ENCODE measurements around the gene FHOD3. TPM values are rescaled to one million over a fixed set of nuclear protein-coding genes. Genes with fewer than 3 reads are reported as not detected.
"Not testable (repeated sequence)": the region's sequence is repeated elsewhere in the genome, so short reads cannot be mapped to it uniquely, and the experiment has no call there.

The FHOD3 gene
- total RNA-seq, 4 donors from 2014 or later = 24.1 to 51.4 (median 33.8) TPM

- H3K4me3 ChIP-seq = no peak overlapping the region
- no peaks in the 10 kb centered on the region for H3K9me3 ChIP-seq
- intact Hi-C loops (cut with DNase I) = no loop called here
- H3K4me1 ChIP-seq = no peaks in the 10 kb centered on the region
- H3K27me3 ChIP-seq = no peaks in the 10 kb centered on the region
- H3K27ac ChIP-seq (replicated peaks in 1 of 4) = no peak overlapping the region
- H3K36me3 ChIP-seq = no peaks in the 10 kb centered on the region
- 70% methylated on average over 3 of the region's 3 CpGs for WGBS
- TF ChIP-seq POLR2A (IDR thresholded peaks at IDR 0.05; ENCODE audit: low read depth) (no peak), CTCF (IDR thresholded peaks at IDR 0.05) (no peak), POLR2AphosphoS5 (IDR thresholded peaks at IDR 0.05) (no peak), EP300 (IDR thresholded peaks at IDR 0.05) (no peak)
- no peak for DNase-seq (ENCODE audit: extremely low spot score)
These were observed 162.3 kb downstream of the FHOD3 start for GRCh38 chr18:36459786-36460185.

DNA sequence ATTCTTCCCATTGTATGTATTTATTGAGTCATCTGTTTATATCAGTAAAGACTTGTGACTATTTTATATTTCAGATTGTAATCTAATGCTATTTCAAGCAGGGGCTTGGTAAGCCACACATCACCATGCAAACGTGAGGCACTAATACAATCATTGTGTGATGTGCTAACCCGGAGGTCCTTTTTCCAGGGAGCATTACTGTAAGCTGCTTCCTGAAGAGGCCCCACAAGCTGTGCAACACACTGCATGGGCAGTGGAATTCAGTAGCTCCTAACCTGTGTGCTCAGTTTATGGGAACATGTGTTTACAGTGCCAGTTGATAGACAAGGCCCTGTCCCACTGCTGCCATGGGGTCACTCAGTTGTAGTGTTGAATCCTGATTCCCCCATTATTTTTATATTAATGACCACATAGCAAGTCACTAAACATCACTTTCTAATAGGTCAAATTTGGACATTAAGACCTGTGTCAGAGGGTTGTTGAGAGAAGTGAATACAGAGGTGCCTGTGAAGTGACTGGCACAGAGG, 162.9 kb downstream of the FHOD3 start:
- TF ChIP-seq EP300 (IDR thresholded peaks at IDR 0.05) (no peak), POLR2A (IDR thresholded peaks at IDR 0.05; ENCODE audit: low read depth) (no peak), CTCF (IDR thresholded peaks at IDR 0.05) (no peak), POLR2AphosphoS5 (IDR thresholded peaks at IDR 0.05) (no peak)
- Histone ChIP-seq H3K4me1 (peaks cover 0 to 5% (median 0%) of the 10 kb centered on the region in 4 donors), H3K9me3 (no peaks in the 10 kb centered on the region), H3K27ac (replicated peaks in 1 of 4) (no peak overlapping the region), H3K36me3 (no peaks in the 10 kb centered on the region), H3K27me3 (no peaks in the 10 kb centered on the region), H3K4me3 (no peak overlapping the region)
- peak; percentile 81 for DNase-seq (ENCODE audit: extremely low spot score)
- 67% methylated on average over 2 of the region's 2 CpGs for WGBS
- intact Hi-C loops (cut with DNase I) = no loop called here

- DNase-seq (ENCODE audit: extremely low spot score) = peak; percentile 74
- TF ChIP-seq CTCF (IDR thresholded peaks at IDR 0.05) (no peak), POLR2A (IDR thresholded peaks at IDR 0.05; ENCODE audit: low read depth) (no peak), POLR2AphosphoS5 (IDR thresholded peaks at IDR 0.05) (no peak), EP300 (IDR thresholded peaks at IDR 0.05) (no peak)
- Histone ChIP-seq H3K27ac (replicated peaks in 1 of 4) (no peak overlapping the region), H3K9me3 (no peaks in the 10 kb centered on the region), H3K36me3 (no peaks in the 10 kb centered on the region), H3K4me3 (no peak overlapping the region), H3K27me3 (no peaks in the 10 kb centered on the region), H3K4me1 (peaks cover 0 to 8% (median 0%) of the 10 kb centered on the region in 4 donors)
- intact Hi-C loops (cut with DNase I) = no loop called here
- 90% methylated on average over 3 of the region's 3 CpGs for WGBS
These were observed 163.3 kb downstream of the FHOD3 start for GRCh38 chr18:36460854-36461253.

GRCh38 chr18:36461551-36461987, 164.1 kb downstream of the FHOD3 start:
- intact Hi-C loops (cut with DNase I) = no loop called here

GRCh38 chr18:36463516-36463915, 166.0 kb downstream of the FHOD3 start:
- 96% methylated on average over 5 of the region's 5 CpGs for WGBS
- H3K27me3 ChIP-seq; H3K36me3 ChIP-seq; H3K27ac ChIP-seq (replicated peaks in 1 of 4); H3K4me3 ChIP-seq; H3K9me3 ChIP-seq; intact Hi-C loops (cut with DNase I); DNase-seq (ENCODE audit: extremely low spot score): not testable (repeated sequence)
- H3K4me1 ChIP-seq = peaks cover 0 to 12% (median 0%) of the 10 kb centered on the region in 4 donors

More at GRCh38 chr18:36461551-36461987, 164.1 kb downstream of the FHOD3 start:
- WGBS = 100% methylated on average over 1 of the region's 1 CpG
- H3K36me3 ChIP-seq = no peaks in the 10 kb centered on the region
- H3K27ac ChIP-seq (replicated peaks in 1 of 4) = no peak overlapping the region
- no peak overlapping the region for H3K4me3 ChIP-seq
- DNase-seq (ENCODE audit: extremely low spot score) = no peak
- H3K4me1 ChIP-seq = peaks cover 0 to 8% (median 0%) of the 10 kb centered on the region in 4 donors
- TF ChIP-seq CTCF (IDR thresholded peaks at IDR 0.05) = no peak
- no peak for TF ChIP-seq EP300 (IDR thresholded peaks at IDR 0.05)
- no peak for TF ChIP-seq POLR2AphosphoS5 (IDR thresholded peaks at IDR 0.05)
- TF ChIP-seq POLR2A (IDR thresholded peaks at IDR 0.05; ENCODE audit: low read depth) = no peak
- no peaks in the 10 kb centered on the region for H3K27me3 ChIP-seq
- H3K9me3 ChIP-seq = no peaks in the 10 kb centered on the region

Data from esophagus muscularis mucosa (tissue), 4 donors.